ENCODE measurements around the gene GFOD2.

Gene GFOD2

DNA sequence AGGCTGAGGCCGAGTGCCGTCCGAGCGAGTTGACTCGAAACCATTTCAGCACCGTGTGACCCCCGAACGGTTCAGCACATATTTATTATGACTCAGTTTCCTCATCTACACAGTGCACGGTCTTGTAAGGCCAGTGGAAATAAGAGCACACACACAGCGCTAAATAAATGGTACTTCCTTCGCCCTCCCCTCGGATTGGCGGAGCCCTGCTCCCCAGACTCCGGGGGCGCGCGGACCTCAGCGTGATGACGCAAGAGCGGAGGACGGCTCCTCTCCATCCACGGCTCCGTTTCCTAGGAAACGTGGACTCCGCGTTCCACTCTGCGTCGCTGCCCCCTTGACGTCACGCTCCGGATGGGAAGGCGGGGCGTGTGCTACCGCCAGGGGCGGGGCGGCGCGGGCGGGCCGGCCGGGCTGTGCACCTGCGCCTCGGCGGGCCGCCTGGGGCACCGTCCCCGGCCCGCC lies 58.5 kb downstream of the GFOD2 start, which contains the start of gene PARD6A:
TSS of gene PARD6A (plus strand) at position 397 of the 465 bp plus-strand sequence. CDS start 79 bp downstream, outside the sequence.
- in situ Hi-C loops (cut with MboI; ENCODE audit: low sequenced_read_pairs), result no loop called here

GRCh38 chr16:67659675-67660563 lies 59.2 kb downstream of the GFOD2 start, which contains the start of gene ACD:
TSS of gene ACD (minus strand) at chr16:67660260. CDS start at chr16:67660220, 40 bp downstream.
- in situ Hi-C loops (cut with MboI; ENCODE audit: low sequenced_read_pairs), result no loop called here

GRCh38 chr16:67658849-67659674 lies 60.1 kb downstream of the GFOD2 start:
- in situ Hi-C loops (cut with MboI; ENCODE audit: low sequenced_read_pairs), result no loop called here

DNA sequence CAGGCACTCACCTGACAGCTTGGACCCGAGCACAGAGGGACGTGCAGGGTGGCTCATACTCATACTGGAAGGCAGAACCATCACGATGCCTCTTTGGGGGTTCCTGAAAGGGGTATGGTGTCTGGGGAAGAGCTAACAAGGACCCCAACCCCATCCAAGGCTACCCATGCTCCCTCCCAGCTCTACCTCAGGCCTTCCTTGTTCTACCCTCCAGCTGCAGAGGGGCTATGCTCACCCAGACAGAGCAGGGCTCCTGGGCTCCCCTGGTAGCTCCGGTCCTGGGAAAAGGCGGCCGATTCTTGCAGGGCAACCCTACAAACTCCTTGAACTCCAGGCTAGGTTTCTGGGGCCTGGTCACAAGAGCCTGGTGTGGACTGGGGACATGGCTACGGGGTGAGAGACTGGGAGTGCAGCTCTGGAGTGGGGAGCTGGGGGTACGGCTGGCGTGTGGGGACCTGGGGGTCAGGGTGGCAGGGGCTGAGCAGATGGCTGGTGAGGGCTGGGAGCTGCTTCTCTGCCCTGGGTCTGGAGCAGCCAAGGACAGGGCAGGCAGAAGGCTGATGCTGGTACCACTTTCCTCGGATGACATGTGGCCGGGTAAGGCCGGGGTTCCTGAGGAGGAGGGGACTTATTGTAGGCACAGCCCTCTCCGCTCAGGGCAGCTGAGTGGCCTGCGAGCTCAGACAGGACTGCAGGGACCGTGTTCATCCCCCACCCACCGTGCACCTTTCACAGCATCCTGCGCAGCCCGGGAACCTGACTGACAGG lies 61.2 kb downstream of the GFOD2 start:
- in situ Hi-C loops (cut with MboI; ENCODE audit: low sequenced_read_pairs), result no loop called here

DNA sequence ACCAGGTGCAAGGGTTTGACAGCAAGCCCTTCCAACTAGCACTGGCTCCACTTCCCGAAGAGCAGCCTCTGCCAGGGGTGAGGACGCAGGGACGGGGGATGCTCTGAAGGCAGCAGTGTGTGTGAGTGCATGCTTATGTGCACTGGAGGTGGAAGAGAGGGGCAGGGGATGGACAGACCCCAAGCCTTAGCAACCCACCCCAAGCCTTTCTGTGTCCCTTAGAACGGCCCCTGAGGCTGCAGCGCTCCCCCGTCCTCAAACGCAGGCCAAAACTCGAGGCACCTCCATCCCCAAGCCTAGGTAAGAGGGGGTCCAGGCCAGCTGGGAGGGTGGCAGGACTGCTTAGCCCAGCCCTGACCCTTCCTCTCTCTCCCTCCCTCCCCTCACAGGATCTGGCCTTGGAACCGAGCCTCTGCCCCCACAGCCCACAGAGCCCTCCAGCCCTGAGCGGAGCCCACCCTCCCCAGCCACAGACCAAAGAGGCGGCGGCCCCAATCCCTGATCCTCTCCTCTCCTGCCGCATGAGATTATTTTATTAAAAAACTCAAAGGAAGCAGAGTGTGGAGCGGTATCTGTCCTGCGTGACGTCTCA lies 62.0 kb downstream of the GFOD2 start:
- in situ Hi-C loops (cut with MboI; ENCODE audit: low sequenced_read_pairs), result no loop called here

DNA sequence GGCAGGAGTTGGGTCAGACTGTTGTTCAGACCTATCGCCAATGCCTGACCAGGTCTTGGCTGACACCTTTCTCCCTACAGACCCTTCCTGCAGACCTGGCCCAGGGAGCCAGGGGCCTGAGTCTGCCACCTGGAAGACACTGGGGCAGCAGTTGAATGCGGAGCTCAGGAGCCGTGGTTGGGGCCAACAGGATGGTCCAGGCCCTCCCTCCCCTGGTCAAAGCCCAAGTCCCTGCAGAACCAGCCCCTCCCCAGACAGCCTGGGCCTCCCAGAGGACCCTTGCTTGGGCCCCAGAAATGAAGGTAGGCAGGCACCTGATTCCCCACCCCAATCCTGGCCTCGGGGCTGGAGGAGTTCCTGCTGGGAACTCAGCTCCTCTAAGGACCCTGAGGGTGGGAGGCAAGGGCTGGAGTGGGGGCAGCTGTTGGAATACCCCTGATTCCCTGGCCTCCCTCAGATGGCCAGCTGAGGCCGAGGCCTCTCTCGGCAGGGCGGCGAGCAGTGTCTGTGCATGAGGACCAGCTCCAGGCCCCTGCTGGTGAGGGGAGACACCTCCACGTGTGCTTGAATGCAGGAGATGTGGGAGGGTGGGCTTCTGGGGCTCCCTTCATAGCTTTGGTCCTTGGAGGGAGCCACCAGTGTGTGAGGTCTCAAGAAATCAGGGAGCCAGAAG lies 62.6 kb downstream of the GFOD2 start:
- in situ Hi-C loops (cut with MboI; ENCODE audit: low sequenced_read_pairs), result no loop called here

DNA sequence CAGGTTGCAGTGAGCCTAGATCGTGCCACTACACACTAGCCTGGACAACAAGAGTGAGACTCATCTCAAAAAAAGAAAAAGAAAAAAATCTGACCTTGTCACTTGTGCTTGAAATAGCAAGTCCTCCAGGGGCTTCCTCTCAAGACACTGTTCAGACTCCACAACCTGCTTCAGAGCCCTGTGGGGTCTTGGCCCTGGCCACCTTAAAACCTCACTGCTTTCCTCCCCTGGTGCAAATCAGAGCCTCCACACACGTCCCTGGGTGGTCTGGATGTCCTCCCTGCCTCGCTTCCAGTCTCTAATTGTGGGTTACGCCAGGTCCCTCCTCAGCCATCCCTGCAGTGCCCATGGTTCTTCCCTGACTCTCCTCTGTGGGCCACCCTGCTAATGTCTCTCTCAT lies 63.8 kb downstream of the GFOD2 start:
- in situ Hi-C loops (cut with MboI; ENCODE audit: low sequenced_read_pairs), result no loop called here

GRCh38 chr16:67654403-67654911 lies 64.7 kb downstream of the GFOD2 start:
- in situ Hi-C loops (cut with MboI; ENCODE audit: low sequenced_read_pairs), result no loop called here

DNA sequence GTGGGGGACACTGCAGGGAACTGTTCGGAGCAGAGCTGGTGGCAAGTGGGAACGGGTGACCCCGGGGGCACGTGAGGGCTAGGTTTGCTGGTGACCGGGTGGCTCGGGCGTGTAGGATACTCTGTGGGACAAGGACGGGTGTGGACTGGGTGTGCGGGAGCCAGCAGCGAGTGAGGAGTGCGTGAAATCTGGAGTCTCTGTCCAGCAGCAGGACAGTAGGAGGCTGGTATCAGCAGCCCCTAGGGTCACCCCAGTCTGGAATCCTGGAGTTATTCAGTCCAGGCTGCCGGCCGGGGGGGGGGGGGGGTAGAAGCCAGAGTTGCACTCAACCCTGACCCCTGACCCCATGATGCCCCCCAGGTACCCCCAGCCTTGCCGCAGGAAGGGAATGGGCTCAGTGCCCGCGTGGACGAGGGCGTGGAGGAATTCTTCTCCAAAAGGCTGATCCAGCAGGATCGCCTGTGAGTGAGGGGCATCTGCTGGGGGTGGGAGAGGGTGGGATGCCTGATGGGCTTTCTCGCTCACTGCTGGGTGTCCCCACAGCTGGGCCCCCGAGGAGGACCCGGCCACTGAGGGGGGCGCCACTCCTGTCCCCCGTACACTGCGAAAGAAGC lies 65.2 kb downstream of the GFOD2 start:
- in situ Hi-C loops (cut with MboI; ENCODE audit: low sequenced_read_pairs), result no loop called here

DNA sequence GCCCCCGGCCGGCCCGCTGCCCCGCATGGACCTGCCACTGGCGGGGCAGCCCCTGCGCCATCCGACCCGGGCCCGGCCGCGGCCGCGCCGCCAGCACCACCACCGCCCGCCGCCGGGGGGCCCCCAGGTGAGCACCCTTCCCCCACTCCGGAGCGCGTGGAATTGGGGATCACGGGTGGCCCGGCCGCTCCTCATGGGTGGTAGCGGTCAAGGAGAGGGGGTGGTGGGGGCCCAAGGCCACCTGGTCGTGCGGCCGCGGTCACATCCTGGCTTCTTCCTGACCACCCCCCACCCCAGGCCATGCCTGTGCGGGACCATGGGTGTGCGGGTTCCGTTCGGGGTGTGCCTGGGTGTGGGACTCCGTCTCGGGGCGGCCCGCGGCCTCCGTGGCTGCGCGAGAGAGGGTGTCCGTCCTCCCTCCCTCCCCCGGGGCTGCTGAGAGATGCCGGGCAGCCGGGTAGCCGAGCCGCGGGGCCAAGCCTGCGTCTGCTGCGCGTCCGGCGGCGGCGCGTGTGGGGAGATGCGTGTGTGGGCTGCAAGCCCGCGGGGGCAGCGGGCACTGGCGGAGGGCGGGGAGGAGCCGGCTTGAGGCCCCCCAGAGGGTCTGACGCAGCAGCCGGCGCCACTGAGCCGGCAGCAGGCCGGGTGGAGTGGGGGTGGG lies 65.9 kb downstream of the GFOD2 start:
- in situ Hi-C loops (cut with MboI; ENCODE audit: low sequenced_read_pairs), result no loop called here

DNA sequence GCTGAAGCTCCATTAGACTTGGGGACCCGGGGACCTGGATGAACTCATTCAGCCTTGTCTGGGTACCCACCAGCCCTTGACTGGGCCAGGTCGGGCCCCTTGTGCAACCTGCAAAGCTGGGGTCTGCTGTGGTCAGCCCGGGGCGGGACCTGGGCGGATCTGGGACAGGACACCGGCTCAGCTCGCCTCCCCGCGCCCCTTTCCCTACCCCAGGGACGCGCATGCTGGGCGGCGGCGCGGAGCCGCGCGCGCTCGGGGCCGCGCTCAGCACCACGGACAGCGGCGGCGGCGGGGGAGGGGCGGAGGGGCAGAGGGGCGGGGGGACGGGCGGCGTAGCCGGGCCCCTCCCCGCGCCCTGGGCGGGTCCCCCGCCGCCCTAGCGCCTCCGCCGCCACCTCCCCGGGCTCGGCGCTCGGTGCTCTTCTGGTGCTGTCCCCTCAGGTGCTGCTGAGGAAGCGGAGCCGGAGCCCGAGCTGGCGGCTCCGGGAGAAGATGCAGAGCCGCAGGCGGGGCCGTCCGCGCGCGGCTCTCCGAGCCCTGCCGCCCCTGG lies 66.5 kb downstream of the GFOD2 start:
- in situ Hi-C loops (cut with MboI; ENCODE audit: low sequenced_read_pairs), result no loop called here

GRCh38 chr16:67651847-67652246 lies 67.3 kb downstream of the GFOD2 start:
- in situ Hi-C loops (cut with MboI; ENCODE audit: low sequenced_read_pairs), result no loop called here

- in situ Hi-C loops (cut with MboI; ENCODE audit: low sequenced_read_pairs), result no loop called here
Observed at GRCh38 chr16:67651039-67651438, 68.1 kb downstream of the GFOD2 start.

DNA sequence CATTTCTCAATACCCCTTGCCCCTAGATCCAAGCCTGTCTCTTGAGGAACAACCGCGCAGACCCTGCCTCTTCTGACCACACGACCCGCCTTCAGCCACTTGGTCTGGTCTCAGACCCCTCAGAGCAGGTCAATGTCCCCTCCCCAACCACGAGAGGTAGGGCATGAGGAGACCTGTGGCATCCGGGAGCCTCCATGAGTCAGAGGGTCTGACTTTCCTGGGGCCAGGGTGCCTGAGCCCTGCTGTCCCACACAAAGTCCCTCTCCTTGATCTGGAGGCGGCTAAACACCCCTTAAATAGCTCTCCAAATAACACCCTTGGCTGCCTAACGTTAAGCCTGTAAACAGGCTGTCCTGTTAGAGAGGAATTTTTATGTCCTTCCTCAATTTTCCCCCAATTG lies 69.1 kb downstream of the GFOD2 start:
- in situ Hi-C loops (cut with MboI; ENCODE audit: low sequenced_read_pairs), result no loop called here

DNA sequence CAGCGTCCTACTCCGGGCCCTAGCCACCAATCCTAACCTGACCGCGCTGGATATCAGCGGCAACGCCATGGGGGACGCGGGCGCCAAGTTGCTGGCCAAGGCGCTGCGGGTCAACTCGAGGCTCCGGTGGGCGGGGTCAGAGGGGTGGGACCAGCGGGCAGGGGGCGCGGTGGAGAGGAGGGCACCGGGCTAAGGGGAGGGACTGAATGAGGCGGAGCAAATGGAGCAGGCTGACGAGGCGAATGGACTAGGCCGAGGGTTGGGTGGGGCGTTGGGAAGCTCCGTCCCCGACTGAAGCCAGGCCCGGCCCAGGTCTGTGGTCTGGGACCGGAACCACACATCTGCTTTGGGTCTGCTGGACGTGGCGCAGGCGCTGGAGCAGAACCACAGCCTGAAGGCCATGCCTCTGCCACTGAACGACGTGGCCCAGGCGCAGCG lies 69.6 kb downstream of the GFOD2 start:
- in situ Hi-C loops (cut with MboI; ENCODE audit: low sequenced_read_pairs), result loop anchor here (10.0 kb wide), 1 partner anchor 105 kb away; no protein-coding TSS in a partner anchor

GRCh38 chr16:67648764-67649407 lies 70.2 kb downstream of the GFOD2 start:
- in situ Hi-C loops (cut with MboI; ENCODE audit: low sequenced_read_pairs), result loop anchor here (10.0 kb wide), 1 partner anchor 104 kb away; no protein-coding TSS in a partner anchor

DNA sequence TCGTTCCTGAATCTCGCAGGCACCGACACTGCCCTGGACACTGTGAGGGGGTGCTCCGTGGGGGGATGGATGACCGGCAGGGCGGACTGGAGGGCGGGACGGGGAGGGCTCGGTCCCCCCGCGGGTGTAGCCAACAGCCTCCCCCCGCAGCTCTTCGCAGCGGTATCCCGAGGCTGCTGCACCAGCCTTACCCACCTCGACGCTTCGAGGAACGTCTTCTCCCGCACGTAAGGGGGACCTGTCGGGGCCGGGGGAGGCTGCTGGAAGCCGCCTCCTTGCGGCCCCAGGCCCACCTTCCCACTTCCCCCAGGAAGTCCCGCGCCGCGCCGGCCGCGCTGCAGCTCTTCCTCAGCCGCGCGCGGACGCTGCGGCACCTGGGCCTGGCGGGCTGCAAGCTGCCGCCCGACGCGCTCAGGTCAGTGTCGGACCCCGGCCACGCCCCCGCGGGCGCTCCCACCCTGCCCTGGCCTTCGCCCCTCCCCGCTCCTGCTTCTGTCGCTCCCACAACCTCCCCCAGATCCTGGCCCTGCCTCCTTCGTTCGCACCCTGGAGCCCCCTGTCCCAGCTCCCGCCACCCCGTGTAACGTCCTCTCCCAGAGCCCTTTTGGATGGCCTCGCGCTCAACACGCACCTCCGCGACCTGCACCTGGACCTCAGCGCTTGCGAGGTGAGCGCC lies 70.9 kb downstream of the GFOD2 start:
- in situ Hi-C loops (cut with MboI; ENCODE audit: low sequenced_read_pairs), result loop anchor here (10.0 kb wide), 1 partner anchor 103 kb away; no protein-coding TSS in a partner anchor

All from HL-60/S4 treated with phorbol 12-myristate 13-acetate at 8.2 ng/mL for 4 days and 3 days (cell line).